HK-2 (cell line): ENCODE measurements around the gene ABHD12B.
A peak's percentile ranks its signal among the peaks of the same experiment; 100 is the strongest.

Experiments
- DNase-seq: peaks from one replicate; pipeline ENCODE4 v3.0.0-alpha.2; 2018; ENCODE audit not compliant: unreplicated experiment

Gene ABHD12B

GRCh38 chr14:50839048-50839447, 32.8 kb upstream of the ABHD12B start:
- DNase-seq = no peak

DNA sequence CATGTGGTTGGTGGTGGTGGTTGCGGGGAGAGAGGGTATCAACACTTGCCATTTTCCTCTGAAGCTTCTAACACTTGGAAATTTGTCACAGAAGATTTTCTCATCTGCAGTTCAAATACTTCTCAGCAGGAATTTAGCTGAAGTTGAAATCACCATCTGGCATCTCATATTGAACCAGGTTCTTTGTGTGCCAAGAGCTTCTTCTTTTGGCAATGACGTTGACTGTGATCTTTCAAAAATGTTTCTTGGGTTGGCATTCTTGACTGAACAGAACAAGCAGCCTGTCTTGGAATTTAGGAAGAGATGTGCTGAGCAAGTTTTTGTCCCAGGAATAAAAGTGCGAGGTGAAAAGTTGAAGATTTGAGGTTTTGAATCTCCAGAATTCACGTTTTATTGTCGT, 32.2 kb upstream of the ABHD12B start:
- no peak for DNase-seq

- DNase-seq = no peak
Measured at GRCh38 chr14:50844391-50844790, 27.5 kb upstream of the ABHD12B start.

DNA sequence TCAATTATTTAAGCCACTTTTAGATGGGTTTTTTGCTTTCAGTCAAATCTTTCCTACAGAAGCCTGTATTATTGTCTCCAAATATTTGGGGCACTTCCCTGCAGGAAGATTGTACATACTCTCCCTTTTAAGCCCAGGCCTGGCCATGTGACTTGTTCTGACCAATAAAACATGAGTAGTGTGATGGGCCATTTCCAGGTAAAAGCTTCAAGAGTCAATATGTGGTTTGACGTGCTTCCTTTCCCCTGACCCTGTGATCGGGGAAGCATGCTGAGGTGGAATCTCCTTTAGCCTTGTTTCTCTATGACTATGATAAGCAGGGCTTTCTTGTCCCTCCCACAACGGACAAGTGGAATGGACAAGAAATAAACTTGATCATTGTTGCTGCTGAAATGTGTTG, 26.7 kb upstream of the ABHD12B start:
- peak; percentile 33 for DNase-seq

GRCh38 chr14:50846226-50846880, 25.5 kb upstream of the ABHD12B start:
- DNase-seq = peak; percentile 65

GRCh38 chr14:50853891-50854290, 18.0 kb upstream of the ABHD12B start:
- DNase-seq = no peak

- DNase-seq = no peak
Measured at GRCh38 chr14:50854521-50854920, 17.3 kb upstream of the ABHD12B start.

GRCh38 chr14:50855558-50855957, 16.3 kb upstream of the ABHD12B start:
- no peak for DNase-seq

GRCh38 chr14:50856660-50857059, 15.2 kb upstream of the ABHD12B start:
- no peak for DNase-seq

- no peak for DNase-seq
Measured at GRCh38 chr14:50859296-50859624, 12.6 kb upstream of the ABHD12B start.

GRCh38 chr14:50860478-50861086, 11.3 kb upstream of the ABHD12B start:
- peak; percentile 80 for DNase-seq

- DNase-seq = no peak
Measured at GRCh38 chr14:50862036-50862570, 9.8 kb upstream of the ABHD12B start.

- DNase-seq = no peak
Measured at GRCh38 chr14:50864237-50864636, 7.6 kb upstream of the ABHD12B start.

- no peak for DNase-seq
Measured at GRCh38 chr14:50864946-50865345, 6.9 kb upstream of the ABHD12B start.

DNA sequence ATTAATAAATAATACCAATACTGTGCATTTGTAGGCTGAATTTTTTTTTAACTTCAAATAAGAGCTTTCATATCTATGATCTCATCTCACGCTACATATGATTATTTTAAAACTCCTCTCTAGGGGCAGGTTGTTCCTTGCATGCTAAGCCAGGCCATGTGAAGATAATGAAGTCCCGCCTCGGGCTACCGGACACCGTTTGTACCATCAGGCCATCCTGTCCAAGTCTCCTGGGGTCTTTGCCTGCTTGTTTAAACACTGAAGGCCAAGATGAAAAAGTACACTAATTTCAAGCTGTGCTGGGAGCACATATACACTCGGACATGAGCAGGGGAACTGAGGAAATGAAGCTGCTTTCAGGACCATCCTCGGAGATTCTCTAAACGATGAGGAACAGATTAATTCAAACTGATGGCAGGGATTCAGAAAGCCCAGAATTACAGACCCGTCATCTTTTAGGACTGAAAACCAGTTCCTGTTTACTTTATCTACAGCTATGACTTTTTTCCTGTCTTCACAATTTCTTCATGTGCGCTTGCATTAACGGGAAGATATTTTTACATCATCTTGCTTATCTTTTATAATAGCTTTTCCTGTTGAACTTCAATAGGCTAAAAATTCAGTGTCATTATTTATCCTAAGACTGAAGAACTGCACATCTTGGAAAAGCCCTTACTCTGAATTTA, 6.3 kb upstream of the ABHD12B start:
- no peak for DNase-seq

DNA sequence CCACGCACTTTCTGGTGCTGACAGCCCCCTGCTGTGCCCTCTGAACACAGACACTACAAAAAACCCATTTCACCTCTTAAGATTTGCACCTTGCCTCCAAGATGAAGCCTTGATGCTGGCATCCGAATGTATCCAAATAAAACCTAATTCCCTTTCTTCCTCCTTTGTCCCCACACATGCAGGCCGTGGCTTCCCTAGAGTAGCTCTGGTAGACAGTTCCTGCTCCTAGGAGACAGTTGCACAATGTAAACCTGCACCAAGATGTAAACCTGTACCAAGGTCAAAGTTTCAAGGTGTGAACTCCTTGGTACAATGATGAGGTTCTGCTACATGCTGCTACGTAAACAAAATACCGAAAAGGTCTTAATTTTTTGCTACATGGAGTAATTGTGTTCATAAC, 625 bp upstream of the ABHD12B start:
- no peak for DNase-seq

- no peak for DNase-seq
Measured at GRCh38 chr14:50874757-50875156, 2.9 kb downstream of the ABHD12B start.

GRCh38 chr14:50875359-50876070, 3.7 kb downstream of the ABHD12B start:
- no peak for DNase-seq

DNA sequence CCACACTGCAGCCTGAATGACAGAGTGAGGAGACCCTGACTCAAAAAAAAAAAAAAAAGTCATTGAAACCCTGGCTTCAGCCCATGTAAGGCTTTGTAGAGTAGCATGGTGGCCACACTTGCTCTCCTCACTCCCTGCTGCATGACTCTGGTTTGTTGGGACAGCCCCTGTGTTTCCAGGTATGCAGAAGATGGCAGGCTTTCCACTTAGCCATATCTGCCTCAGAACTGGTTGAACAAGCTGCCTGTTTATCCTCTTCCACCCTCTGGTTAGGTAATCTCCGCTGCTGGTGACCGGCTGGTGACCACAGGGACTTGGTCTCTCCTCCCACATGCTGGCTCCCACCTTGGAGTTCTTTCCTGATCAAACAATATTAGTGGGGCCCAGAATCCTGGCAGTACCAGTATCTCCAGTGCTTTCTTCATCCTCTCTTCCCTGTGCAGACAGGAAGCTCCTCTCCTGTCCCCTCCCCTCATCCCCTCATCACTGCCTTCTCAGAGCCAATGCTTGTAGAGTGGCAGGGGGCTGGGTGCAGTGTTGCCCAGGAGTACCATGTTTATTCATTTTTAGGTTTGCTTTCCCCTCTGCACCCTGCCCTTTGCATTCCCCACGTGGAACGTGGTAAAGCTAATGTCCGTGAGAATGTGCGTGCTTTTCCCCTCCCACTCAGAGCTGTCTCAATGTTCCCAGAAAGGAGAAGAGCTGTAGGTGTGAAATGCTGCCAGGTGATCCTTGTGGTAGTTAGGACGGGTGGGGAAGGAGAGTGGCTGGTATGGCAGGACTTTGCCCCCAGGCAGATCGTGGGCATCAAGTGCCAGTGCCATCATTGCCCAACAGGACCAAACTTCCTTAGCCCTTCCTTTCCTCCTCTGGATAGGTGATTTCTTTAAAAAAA, 11.3 kb downstream of the ABHD12B start:
- DNase-seq = no peak

GRCh38 chr14:50883827-50884197, 12.0 kb downstream of the ABHD12B start:
- no peak for DNase-seq

DNA sequence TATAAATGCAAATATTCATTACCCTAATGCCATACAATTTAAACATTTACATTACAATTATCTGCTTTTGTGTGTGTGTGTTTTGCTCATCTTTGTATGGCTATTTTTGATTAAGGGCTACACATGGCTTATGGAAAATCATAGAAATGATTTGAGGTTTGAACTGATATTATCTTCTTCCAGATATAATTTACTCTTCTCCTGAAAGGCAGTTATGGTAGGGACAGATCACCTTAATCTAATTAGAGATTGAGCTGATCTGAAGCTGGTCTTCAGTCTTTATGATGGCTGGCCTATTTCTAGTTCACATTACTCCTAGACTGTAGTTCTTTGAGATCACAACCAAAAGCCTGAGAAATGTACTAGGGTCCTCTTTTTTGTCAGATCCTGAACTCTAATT, 15.6 kb downstream of the ABHD12B start:
- no peak for DNase-seq

DNA sequence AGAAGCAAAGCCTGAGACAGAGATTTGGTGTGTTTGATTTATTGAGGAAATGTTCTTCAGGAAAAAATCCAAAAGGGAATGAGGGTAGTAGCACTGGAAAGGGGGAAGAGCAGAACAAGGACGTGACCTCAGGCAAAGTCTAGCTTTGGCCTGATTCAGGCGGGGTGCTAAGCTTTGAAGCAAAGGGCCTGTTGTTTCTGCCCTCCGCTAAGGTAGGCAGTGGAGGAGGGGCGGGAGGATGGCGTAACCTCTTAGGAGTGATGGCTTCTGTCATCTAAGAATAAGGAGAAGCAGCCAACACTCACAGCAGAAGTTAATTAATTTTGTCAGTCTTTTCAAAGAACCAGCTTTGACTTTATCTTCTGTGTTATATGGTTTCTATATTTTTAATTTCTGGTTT, 20.4 kb downstream of the ABHD12B start:
- no peak for DNase-seq
